H1 (cell line): ENCODE results near the gene SCRG1. TPM values are rescaled to one million over a fixed set of nuclear protein-coding genes. Genes with fewer than 3 reads are reported as not detected.

ENCODE experiments used
- CBX5 ChIP-seq: fragments of 300-800, 300-1000 bp; sonication (generic); IDR thresholded peaks from 2 replicates; pipeline ENCODE4 v1.7.1; 2016; ENCODE audit warnings: antibody characterized with exemption, low read length, low read depth
- CREB1 ChIP-seq: IDR thresholded peaks from 2 replicates; pipeline ENCODE4 v1.6.1; 2012; ENCODE audit warnings: inconsistent platforms
- GABPA ChIP-seq: IDR thresholded peaks from 2 replicates; pipeline ENCODE4 v1.6.1; 2011; ENCODE audit warnings: mild to moderate bottlenecking, low read length, moderate library complexity, borderline replicate concordance; ENCODE audit not compliant: insufficient read depth
- KDM5A ChIP-seq: fragments of 200-600 bp; IDR thresholded peaks from 2 replicates; pipeline ENCODE4 v1.7.1; 2012; ENCODE audit warnings: mild to moderate bottlenecking, low read length, inconsistent platforms, mixed read lengths
- POLR2AphosphoS5 ChIP-seq: IDR thresholded peaks from 2 replicates; pipeline ENCODE4 v1.6.1; 2011; ENCODE audit warnings: low read depth, low read length
- polyA plus RNA-seq, 7 experiments: library from polyadenylated mRNA; depleted of rRNA in 3 of 7; stranded (reverse) in 5 of 7; unstranded in 2 of 7; fragments of >200 nt in 5 of 7; fragments of 200-250 nt in 2 of 7; gene quantifications; 1 replicate in 5 of 7; 2 replicates in 1 of 7; 4 replicates in 1 of 7; pipeline versions ENCODE4 v1.2.1 to v1.2.3, GENCODE V29; 2011 to 2013; ENCODE audit warnings: missing spikeins in 2 of 7, mixed read lengths in 2 of 7
- total RNA-seq: library from RNA; stranded (reverse); fragmentation: NEBNext Ultra II Directional; extraction: Animal tissue kit (Norgen Biotek cat#: 25700); gene quantifications from 2 replicates; pipeline ENCODE4 v1.2.1, GENCODE V29; 2021

Gene SCRG1
- total and polyA plus RNA-seq, 2 of the 8 experiments (the other 6 are each of a cell fraction or from before 2014, with no cell fraction given): not detected

DNA sequence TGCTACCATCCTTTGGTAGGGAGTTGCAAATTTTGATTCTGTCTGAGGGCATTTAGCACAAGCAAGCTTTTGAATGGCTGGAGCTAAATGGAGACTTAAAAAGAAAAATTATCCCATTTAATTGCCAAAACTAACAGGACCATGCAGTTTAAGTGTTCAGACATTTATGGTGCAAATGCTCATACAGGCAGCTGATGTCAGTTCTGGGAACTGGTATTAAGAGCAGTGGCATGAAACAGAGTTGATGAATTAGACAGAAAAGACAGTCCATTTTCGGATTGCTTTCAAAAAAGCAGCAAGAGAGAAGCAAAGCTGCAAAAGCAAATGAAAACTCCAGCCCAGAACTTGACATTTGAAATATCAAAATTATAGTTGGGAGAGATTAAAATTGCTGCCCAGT, 1.3 kb downstream of the SCRG1 start (continued):
- no peak for TF ChIP-seq KDM5A
- no peak for TF ChIP-seq POLR2AphosphoS5
- no peak for TF ChIP-seq GABPA
- TF ChIP-seq CBX5: no peak
- no peak for TF ChIP-seq CREB1
